NCI-H526 (cell line): ENCODE data around the gene ACAN.

Source experiments
- DNase-seq, 2 experiments: peaks; one replicate each; lab custom pipeline; 2025; lab: John Stamatoyannopoulos, UW

The ACAN gene

GRCh38 chr15:88802250-88802990, 816 bp upstream of the ACAN start:
- no peak for DNase-seq

- DNase-seq: no peak
Measured at GRCh38 chr15:88802991-88803240, 320 bp upstream of the ACAN start.

DNA sequence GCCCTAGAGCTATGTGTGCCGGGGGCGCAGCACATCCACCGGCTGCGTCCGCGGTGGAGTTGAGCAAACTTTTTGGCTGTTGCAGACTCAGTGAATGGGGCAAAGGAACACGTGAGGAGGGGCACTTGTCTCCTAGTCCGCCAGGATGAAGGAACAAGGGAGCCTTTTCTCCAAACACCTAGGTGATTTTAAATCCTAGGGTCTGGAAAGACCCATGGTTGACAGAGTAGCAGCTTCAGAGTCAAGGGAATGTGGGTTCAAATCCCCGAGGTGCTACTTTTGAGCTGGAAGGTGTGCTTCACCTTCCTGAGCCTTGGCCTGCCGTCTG, 648 bp downstream of the ACAN start:
- DNase-seq: no peak

DNA sequence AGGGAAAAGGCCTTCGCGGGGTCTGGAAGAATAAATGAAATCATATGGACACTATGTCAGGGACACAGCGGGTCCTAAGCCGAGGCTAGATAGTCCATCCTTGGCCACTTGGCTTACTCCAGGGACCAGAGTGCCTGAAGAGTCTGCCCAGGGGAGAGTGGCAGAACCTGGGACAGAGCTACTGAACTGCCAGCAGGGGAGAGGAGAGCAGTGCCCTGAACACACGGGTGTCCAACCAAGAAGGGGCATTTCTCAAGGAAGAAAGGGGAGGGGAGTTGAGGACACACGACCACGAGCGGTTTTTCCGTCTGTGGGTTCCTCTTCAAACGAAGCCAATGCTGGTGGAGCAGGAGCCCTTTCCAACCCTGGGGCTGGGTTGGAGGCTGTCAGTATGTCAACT, 1.0 kb downstream of the ACAN start:
- peak in 1 of 2 experiments; percentile 6 for DNase-seq

DNA sequence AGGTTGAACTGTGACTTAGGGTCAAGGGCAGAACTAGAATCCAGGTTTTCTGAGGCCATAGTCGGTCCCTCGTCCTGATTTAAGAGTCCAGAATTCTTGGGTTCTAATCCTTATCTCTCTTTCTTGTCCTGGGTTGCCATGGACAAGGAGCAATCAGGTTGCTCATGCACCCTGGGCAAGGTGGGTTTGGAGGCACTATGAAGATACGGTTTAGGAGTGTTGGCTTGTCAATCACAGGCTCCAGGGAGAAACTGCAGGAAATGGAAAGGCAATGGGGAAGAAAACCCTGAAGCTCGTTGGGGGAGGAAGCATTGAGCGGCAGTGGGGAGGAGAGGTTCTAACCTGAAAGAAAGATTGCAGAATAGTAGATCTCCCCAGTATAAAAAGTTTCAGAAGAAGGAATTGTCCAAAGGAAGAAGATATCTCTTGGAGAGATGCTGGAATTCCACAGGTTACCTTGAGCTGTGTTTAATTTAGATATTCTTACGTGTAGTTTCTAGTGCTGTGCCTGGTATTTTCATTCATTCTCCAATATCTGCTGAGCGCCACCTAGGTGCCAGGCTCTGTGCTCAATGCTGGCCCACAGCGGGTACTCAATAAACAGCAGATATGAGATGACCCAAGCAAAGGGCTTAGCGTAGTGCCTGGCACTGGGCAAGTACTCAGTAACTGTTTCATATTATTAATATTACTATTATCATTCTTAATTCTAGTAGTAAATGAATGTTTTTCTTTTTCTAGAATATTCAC, 2.0 kb downstream of the ACAN start:
- peak in 1 of 2 experiments; percentile 10 for DNase-seq

DNA sequence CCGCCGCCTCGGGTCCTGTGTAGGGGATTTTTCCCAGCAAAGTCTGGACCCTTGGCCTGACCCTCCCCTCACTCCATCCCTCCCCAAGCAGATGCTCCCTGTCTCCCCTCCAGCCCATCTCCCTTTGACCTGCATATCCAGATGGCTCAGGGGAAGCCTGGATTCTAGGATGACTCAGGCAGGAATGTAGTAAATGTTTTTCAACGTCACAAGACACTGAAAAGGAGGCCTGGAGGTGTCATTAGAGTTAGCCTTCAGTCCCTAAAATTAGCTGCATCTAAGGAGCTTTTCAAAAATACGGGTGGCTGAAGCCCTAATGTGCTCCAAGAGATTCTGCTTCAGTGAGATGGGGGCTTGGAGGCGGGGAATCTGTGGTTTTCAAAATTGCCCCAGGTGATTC, 7.2 kb downstream of the ACAN start:
- DNase-seq: no peak

- peak; percentile 38 to 62 for DNase-seq
Measured at GRCh38 chr15:88812133-88812532, 8.9 kb downstream of the ACAN start.

DNA sequence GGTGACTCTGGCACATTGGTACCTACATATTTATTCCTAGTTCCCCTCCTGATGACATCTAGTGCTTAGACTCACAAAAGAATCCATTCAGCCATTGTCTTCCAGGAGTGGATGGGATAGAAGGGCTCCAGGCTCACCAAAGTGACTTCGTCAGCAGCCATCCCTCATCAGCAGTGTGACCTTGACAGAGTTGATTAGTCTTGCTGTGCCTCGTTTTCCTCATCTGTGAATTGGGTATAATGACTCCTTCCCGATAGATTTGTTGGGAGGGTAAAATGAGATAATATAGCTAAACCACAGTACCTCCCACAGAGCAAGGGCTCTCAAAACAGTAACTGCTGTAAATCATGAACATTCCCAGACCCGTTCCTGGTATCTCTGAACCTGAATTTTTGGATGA, 10.7 kb downstream of the ACAN start:
- no peak for DNase-seq

- DNase-seq: peak in 1 of 2 experiments; percentile 6
Measured at GRCh38 chr15:88814393-88814792, 11.2 kb downstream of the ACAN start.

DNA sequence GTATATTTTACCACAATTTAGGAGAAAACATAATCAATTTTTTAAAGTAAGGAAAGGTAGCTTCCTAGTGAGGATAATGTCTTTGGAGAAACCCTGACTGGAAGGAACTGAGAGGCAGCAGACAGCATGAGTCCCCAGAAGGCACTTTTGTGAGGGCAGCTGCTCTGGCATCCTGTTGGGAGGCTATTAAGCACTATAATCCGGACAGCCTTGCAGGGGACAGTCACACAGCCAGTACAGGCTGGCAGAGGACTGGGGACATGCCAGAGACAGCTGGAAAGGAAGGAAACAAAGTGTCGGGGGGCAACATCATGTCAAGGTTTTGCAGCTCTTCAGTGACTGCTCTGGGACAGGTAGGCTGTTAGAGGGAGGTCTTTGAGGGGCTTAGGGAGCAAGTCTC, 15.7 kb downstream of the ACAN start:
- DNase-seq: no peak

GRCh38 chr15:88821993-88822392, 18.8 kb downstream of the ACAN start:
- DNase-seq: no peak

DNA sequence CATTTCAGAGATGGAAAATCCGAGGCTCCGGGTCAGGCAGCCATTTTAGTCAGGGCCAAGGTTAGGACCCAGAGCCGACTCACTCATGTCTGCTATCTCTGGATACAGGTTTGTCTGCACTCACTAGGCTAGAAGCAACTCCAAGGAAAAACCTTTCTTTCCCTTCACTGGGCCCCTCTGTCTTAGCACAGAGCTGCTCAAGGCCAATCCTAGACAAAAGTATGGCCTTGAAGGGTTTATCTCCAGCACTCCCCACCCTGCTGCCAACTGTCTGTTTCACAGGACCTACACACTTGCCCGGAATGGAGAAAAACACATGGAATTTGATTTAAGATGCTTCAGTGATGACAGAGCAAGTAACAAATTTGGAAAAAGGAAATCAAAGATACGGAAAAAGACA, 25.6 kb downstream of the ACAN start:
- DNase-seq: no peak

DNA sequence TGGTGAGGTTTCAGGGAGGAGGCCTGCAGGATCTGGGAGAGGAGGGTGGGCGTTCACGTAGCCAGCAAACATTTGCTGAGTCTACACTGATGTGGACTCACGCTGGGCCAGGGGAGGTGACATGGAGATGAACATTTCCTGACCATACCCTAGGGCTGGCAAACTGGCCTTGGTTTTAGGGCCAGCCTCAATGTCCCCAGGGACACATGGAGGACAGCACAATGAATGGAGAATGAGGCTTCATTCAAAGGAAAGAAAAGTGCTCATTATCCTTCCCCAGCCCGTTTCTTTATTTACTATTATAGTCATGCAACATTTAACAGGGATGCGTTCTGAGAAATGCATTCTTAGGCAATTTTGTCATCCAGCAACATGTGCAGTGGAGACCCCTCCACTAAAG, 26.8 kb downstream of the ACAN start:
- DNase-seq: no peak

GRCh38 chr15:88832820-88833730, 29.8 kb downstream of the ACAN start:
- DNase-seq: no peak

GRCh38 chr15:88833731-88834100, 30.5 kb downstream of the ACAN start:
- no peak for DNase-seq

DNA sequence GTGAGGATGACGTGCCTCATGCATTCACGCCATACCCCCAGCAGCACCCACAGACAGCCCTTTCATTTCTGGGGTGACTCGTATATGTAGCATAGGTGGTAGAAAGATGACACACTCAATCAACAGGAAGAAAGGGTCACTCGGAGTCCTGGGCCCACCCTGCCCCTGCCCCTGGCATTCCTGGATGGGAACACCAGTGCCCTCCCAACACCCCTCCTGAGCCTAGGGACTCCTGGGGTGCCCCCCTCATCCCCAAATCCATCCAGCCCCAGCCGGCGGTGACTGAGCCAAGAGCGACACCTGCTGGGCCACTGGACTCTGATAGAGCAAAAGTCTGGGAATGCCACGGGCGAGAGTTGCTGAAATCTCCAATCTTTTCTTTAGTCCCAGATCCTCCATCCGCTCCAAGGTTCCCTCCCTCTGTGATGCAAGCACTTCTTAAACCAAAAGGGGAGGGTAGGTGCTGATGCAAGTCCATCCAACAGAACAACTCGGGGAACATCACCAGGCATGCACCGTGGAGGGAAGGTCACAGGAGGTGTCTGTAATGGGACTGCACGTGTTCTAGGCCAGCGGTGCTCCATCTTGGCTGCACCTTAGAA, 31.1 kb downstream of the ACAN start:
- peak in 1 of 2 experiments; percentile 37 for DNase-seq

DNA sequence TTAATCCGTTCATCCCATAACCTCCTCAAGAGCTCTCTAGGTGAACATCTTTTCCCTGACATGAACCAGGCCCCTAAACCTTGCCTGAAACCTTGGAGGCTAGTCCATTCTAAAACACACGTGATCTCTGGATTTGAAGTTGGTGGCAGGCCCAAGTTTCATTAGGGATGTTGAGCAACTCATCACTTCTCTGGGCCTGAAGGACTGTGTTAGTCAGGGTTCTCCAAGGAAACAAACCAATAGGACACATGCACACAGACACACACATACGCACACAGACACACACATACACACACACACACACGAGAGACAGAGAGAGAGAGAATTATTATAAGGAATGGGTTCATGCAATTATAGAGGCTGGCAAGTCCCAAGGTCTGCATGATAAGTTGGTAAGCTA, 31.9 kb downstream of the ACAN start:
- DNase-seq: no peak

DNA sequence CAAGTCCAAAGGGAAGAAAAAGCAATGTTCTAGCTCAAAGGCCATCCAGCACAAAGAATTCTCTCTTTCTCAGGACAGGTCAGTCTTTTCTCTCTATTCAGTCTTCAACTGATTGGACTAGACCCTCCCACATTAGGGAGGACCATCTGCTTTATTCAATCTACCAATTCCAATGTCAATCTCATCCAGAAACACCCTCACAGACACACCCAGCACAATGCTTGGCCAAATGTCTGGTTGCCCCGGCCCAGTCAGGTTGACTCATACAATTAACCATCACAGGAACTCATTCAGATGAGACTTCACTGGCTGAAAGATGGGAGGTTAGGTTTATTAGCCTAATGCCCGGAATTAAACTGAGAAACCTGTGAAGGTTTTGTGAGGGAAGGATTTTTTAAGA, 32.4 kb downstream of the ACAN start:
- no peak for DNase-seq

DNA sequence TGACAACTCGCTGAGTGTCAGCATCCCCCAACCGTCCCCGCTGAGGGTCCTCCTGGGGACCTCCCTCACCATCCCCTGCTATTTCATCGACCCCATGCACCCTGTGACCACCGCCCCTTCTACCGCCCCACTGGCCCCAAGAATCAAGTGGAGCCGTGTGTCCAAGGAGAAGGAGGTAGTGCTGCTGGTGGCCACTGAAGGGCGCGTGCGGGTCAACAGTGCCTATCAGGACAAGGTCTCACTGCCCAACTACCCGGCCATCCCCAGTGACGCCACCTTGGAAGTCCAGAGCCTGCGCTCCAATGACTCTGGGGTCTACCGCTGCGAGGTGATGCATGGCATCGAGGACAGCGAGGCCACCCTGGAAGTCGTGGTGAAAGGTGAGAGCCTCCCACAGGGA, 35.4 kb downstream of the ACAN start:
- no peak for DNase-seq

DNA sequence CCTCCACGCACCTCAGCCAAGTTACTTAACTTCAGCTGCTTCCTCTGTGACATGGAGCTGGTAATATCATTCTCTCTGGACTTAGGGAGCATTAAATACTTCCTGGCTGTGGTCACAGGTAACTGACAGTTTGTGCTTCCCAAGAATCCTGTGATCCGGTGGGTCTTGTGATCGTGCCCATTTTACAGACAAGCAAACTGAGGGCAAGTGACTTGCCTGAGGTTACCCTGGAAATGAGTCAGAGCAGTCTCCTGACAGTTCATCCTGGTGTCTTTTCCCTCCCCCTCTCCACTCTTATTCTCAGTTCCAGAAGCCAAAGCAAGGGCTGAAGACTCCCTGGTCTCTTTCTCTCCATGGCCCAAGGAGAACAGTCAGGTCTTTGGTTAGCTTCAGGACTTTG, 35.9 kb downstream of the ACAN start:
- no peak for DNase-seq

GRCh38 chr15:88839961-88840360, 36.7 kb downstream of the ACAN start:
- DNase-seq: no peak

DNA sequence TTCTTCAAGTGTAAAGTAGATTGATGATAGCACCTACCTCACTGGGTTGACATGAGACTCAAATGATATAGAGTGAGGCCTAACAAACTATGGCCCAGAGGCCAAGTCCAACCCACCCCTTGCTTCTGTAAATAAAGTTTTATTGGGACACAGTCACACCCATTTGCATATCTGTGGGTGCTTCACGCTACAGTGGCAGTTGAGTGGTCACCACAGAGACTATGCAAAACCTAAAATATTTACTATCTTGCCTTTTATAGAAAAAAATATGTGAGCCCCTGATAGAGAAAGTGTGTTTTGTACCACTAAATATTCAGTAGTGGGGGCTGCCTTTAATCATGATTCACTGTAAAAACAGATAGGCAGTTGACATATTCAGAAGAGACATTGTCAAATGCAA, 38.0 kb downstream of the ACAN start:
- DNase-seq: peak; percentile 76 to 79

DNA sequence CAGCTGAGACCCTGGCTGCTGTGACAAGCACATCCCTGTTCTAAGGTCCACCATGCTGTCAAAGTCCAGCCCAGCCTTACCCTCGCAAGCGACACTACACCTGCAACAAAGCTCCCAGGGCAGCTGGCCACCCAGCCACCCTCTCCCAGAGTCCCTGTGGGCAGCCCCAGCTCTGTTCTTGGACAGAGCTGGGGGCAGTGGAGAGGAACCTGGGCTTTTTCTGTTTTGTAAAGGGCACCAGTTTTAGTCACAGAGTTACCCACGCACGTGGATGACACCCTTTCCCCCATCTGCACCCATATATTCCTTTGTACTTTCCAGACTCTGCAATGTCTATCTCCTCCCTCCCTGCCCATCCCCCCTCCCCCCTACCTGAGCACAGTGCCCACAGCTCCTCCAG, 38.9 kb downstream of the ACAN start:
- no peak for DNase-seq
